ENCODE results near the gene SQOR.

Gene SQOR

DNA sequence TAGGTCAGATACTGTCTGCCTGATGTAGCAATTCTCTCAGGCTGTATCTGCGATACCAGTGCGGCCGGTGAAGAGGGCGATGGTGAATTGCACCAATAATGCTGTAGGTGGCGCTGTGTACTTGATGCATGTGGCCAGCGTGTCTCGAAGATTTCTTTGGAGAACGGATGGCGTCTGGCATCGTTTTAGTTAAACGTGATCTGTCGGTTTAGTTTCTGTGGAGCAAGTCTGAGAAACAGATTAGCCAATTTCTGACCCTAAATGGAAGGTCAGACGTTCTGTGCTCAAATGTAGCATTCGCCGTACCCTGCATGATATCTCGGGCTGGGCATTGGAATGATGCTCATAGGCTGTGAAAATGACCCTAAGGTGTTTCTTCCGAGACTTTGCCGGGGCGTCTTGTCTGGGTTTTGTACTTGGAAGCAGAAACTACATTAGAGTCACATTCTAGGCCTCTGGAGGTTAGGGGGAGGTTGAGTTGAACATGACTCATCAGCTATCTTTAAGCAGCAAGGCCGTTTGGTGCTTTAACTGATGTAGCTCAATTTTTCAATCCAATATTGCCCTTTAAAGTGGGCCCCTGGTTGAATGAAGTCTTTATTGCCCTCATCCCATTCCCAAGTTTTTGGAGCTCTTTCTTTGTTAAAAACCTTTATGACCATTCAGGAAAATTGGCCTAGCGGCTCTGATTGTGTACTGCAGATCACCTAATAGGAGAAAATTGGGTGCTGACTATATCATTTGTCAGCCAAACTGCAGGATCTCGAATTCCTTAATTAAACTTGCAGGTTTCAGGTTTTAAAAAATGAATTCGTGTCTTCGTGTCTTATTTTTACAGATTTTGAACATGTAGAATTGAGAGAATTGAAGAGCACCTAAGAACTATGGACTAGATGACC lies 80.0 kb downstream of the SQOR start:
- peak; percentile 65 for DNase-seq

DNA sequence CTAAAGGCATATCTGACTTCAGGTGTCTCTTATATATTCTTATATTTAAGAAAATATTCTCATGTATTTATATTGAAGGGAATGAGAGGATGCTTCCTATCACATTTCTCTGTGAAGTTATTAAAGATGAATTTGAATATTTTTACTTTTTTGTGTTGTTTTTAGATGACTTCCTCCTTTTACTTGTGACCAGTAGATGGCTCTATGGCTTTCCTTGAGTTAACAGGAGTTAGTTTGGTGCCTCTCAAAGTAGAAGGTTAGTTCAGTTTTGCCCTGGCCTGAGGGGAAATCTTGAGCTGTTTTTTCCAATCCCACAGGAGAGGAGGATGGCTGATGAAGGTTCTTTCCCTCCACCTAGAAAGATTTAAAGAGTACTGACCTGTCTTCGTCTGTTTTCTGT lies 80.7 kb downstream of the SQOR start:
- no peak for DNase-seq

DNA sequence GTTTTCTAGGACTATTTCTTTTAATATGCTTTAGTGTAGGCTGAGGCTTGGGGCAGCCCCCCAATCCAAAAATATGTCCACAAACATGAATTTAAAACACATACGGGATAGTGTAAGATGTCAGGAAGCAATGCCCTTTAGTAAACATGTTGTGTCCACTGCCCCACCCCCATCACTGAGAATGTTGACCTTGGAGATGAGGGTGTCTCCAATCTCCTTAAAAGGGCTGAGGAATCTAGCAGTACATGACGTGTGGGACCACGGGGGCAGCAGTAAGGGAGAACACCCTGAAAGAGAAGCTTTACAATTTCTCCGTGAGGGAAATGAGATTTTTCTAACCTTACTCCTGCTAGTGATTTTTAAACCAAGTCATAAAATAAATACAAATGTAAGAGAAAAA lies 84.7 kb downstream of the SQOR start:
- no peak for DNase-seq

DNA sequence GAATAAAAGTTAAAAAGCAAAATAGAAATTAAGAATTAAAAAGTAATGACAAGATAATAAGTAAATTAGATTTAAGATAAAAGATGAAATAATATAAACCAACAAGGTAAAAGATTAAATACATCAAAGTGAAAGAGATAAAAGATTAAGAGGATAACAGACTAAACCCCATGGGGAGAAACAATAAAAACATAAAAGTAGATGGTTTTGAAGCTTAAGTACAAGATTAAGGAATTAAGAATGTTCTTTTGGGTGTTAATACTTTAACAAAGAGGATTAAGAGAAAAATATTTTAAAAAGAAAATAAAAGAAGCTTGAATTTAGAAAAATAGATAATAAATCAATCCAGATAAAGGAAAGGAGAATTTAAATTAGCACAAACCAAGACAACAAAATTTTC lies 85.4 kb downstream of the SQOR start:
- no peak for DNase-seq

DNA sequence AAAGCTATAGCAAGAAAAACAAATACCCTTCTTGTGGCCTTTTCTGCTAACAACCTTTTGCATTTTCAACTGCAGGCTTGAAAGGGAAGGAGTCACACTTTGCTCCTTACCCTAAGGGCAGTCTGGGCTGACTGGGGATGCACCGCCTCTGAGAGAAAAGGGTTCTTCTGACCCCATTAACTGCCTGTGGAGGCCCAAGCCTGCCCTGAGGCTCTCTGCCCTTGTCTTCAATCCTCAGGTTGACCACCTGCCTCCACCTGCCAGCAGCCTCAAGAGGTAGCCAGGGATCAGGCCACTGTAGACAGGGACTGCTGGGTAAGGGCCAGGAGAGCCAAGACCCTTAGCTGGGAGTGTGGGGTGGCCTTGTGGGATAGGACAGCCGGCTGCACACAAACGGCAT lies 93.8 kb downstream of the SQOR start:
- DNase-seq = no peak

DNA sequence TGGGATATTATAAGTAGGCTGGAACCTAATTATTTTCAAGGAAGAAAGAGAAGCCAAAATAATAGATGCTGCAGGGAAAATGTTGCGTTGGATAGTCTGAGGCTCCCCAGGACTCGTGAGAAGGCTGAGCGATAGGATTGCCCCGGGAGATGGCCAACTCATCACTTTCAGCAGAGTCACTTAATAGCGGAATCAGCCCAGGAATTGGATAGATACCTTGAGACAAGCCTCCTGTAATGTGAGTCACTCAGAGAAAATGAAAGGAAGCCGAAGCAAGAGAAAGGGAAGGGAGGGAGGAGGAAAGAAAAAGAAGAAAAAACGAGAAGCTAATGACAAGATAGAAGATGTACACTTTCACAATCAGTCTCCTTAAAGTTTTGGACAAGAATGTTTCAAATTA lies 94.3 kb downstream of the SQOR start:
- no peak for DNase-seq

DNA sequence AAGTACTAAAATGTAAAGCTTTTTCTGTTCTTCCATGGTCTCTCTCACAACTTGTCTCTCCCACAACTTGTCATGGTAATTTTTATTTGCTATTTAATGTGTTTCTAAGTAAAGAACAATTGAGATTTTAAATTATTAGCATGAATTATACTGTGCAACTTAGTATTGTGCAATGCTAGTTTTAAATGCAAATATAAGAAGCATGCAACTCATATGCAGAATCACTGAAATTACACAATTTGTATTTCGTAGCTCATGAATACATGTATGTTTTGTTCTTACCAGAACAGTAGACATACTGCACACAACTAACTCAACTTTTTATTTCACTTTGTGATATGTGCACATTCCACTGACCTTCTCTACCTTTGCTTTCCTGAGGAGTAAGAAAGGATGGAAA lies 96.5 kb downstream of the SQOR start:
- no peak for DNase-seq

DNA sequence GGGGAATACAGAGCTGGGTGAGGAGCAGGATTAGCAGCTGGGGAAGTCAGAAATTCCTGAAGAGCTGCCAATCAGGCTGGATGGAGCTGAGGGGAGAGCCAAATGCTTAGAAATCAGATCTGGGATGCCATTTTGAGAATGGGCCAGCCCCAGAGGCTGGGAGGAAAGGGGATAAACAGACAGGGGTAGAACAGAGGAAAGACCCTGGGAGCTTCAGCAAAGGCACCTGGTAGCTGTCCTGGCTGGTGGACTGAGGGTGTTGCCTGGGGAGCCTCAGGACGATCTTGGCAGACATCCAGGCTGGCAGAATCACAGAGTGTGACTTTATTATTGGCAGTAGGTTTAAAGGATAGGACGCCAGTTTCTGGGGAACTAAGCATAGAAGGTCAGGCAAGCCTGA lies 97.8 kb downstream of the SQOR start:
- no peak for DNase-seq

DNA sequence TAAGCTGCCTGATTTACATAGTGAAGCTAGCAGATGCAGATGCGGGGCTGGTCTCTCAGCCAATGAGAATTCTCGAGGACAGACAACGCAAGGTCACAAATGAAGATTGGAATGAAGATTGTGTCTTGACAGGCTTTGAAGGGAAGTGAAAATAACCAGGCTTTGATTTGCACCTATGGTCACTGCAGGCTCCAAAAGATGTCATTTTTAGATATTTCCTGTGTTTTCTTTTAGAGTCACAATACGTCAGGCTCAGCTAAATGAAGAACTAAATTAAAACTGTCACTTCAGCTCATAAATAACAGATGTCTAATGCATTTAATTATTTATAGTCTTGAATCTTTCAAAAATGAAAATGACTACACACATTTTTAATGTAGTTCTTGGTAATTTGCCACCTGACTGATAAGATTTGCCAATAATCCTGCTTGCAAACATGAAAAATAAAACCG lies 99.5 kb downstream of the SQOR start:
- no peak for DNase-seq

Data from activated CD4-positive, alpha-beta T cell treated with anti-CD3 and anti-CD28 coated beads, Interleukin-10, Interleukin-2, amounts not matched to agents 100 ng/mL and 50 ng/mL, durations not matched to agents 16 hours and 8 hours (primary cell).